Upper lobe of left lung (tissue), 6 donors: ENCODE measurements around the gene SMYD3. TPM values are rescaled to one million over a fixed set of nuclear protein-coding genes. Genes with fewer than 3 reads are reported as not detected.

ENCODE experiments used
- ATAC-seq, 2 donors: fragments of 200-7000 bp; cut with Tn5 transposase; one replicate each; pipeline ENCODE4 v1.9.1; 2022; ENCODE audit warnings: mild to moderate bottlenecking in 2 of 2, moderate library complexity in 2 of 2; ENCODE audit not compliant: low FRiP score in 2 of 2
- DNase-seq, 2 donors: peaks; one replicate each; pipeline ENCODE4 v3.0.0-alpha.2; 2019 to 2020
- H3K27ac ChIP-seq, 4 donors: fragments of 200-600 bp; sonication (generic); one replicate each; pipeline ENCODE4 v1.5.1; 2016 to 2019
- H3K27me3 ChIP-seq, 4 donors: fragments of 200-600 bp; sonication (generic); one replicate each; pipeline ENCODE4 v1.5.1; 2017 to 2019
- H3K36me3 ChIP-seq, 4 donors: fragments of 200-600 bp; sonication (generic); one replicate each; pipeline ENCODE4 v1.5.1; 2016 to 2019
- H3K4me1 ChIP-seq, 4 donors: fragments of 200-600 bp; sonication (generic); one replicate each; pipeline ENCODE4 v1.5.1; 2018 to 2019
- H3K4me3 ChIP-seq, 4 donors: fragments of 200-600 bp; sonication (generic); one replicate each; pipeline ENCODE4 v1.5.1; 2017 to 2019; ENCODE audit warnings: mild to moderate bottlenecking in 2 of 4, moderate library complexity in 1 of 4
- H3K9me3 ChIP-seq, 4 donors: fragments of 200-600 bp; sonication (generic); one replicate each; pipeline ENCODE4 v1.5.1; 2018 to 2019
- CTCF ChIP-seq, 6 experiments: fragments of 450-650 bp in 4 of 6; fragments of 200-600 bp in 2 of 6; sonication (generic) in 2 of 6; IDR thresholded peaks; one replicate each; pipeline ENCODE4 v1.5.1; 2016 to 2019; ENCODE audit warnings: antibody characterized with exemption in 6 of 6
- EP300 ChIP-seq, 4 donors: sonication (generic); formaldehyde crosslinking; IDR thresholded peaks; one replicate each; pipeline ENCODE4 v1.5.1; 2017; ENCODE audit warnings: antibody characterized with exemption in 4 of 4, control low read depth in 2 of 4
- POLR2A ChIP-seq, 4 donors: fragments of 450-650 bp; IDR thresholded peaks; one replicate each; pipeline ENCODE4 v1.5.1; 2016 to 2017; ENCODE audit warnings: antibody characterized with exemption in 4 of 4, mild to moderate bottlenecking in 2 of 4
- POLR2AphosphoS5 ChIP-seq, 2 donors: sonication (generic); formaldehyde crosslinking; IDR thresholded peaks; one replicate each; pipeline ENCODE4 v1.5.1; 2017; ENCODE audit warnings: antibody characterized with exemption in 2 of 2
- WGBS, 2 donors: methylation state at CpG; one replicate each; pipeline ENCODE4 v1.1.5; 2017 to 2018; 5-methylcytosine and 5-hydroxymethylcytosine counted together
- total RNA-seq, 6 donors: library from RNA; depleted of rRNA in 4 of 6; stranded (reverse); fragments of >200 nt in 4 of 6; gene quantifications; one replicate each; pipeline versions ENCODE4 v1.1.0 to v1.2.1, GENCODE V29; 2016 to 2021
- donor health status: DM: no; HTN: no; CAD: no; lungs with moderate emphysema.
- donor health status: DM: no; HTN: yes; CAD: no; lungs with severe emphysema.

SMYD3 gene
- total RNA-seq, 6 donors from 2014 or later: 22.7 to 109 (median 34.0) TPM

GRCh38 chr1:245926888-245927287, 580.2 kb downstream of the SMYD3 start:
- TF ChIP-seq POLR2A (IDR thresholded peaks at IDR 0.05) (no peak), CTCF (IDR thresholded peaks at IDR 0.05) (no peak), POLR2AphosphoS5 (IDR thresholded peaks at IDR 0.05) (no peak), EP300 (IDR thresholded peaks at IDR 0.05) (no peak)
- DNase-seq (no peak), ATAC-seq (no peak)
- Histone ChIP-seq H3K9me3 (no peaks in the 10 kb centered on the region), H3K4me1 (no peaks in the 10 kb centered on the region), H3K4me3 (no peak overlapping the region), H3K27ac (no peak overlapping the region), H3K36me3 (peaks cover 0 to 4% (median 0%) of the 10 kb centered on the region in 4 donors), H3K27me3 (no peaks in the 10 kb centered on the region)
- WGBS, 2 donors: 92 to 96% methylated on average over 3 of the region's 3 CpGs

GRCh38 chr1:245923215-245923614, 583.9 kb downstream of the SMYD3 start:
- no peaks in the 10 kb centered on the region for H3K4me1 ChIP-seq
- DNase-seq: no peak
- 87 to 90% methylated on average over 7 of the region's 7 CpGs for WGBS, 2 donors

GRCh38 chr1:245921417-245921816, 585.7 kb downstream of the SMYD3 start:
- no peak for DNase-seq
- no peak for ATAC-seq
- Histone ChIP-seq H3K4me3 (no peak overlapping the region), H3K27me3 (no peaks in the 10 kb centered on the region), H3K36me3 (peaks cover 0 to 4% (median 0%) of the 10 kb centered on the region in 4 donors), H3K27ac (no peak overlapping the region), H3K4me1 (no peaks in the 10 kb centered on the region), H3K9me3 (no peaks in the 10 kb centered on the region)
- WGBS, 2 donors: 74 to 97% methylated on average over 2 of the region's 2 CpGs
- TF ChIP-seq EP300 (IDR thresholded peaks at IDR 0.05): no peak
- no peak for TF ChIP-seq POLR2AphosphoS5 (IDR thresholded peaks at IDR 0.05)
- TF ChIP-seq POLR2A (IDR thresholded peaks at IDR 0.05): no peak
- no peak for TF ChIP-seq CTCF (IDR thresholded peaks at IDR 0.05)

More at GRCh38 chr1:245923215-245923614, 583.9 kb downstream of the SMYD3 start:
- Histone ChIP-seq H3K4me3 (no peak overlapping the region), H3K9me3 (no peaks in the 10 kb centered on the region), H3K27ac (no peak overlapping the region), H3K27me3 (no peaks in the 10 kb centered on the region), H3K36me3 (peaks cover 0 to 4% (median 0%) of the 10 kb centered on the region in 4 donors)
- no peak for ATAC-seq
- TF ChIP-seq POLR2AphosphoS5 (IDR thresholded peaks at IDR 0.05): no peak
- no peak for TF ChIP-seq CTCF (IDR thresholded peaks at IDR 0.05)
- TF ChIP-seq POLR2A (IDR thresholded peaks at IDR 0.05): no peak
- TF ChIP-seq EP300 (IDR thresholded peaks at IDR 0.05): no peak

GRCh38 chr1:245917403-245917802, 589.7 kb downstream of the SMYD3 start:
- Histone ChIP-seq H3K4me3 (no peak overlapping the region), H3K4me1 (no peaks in the 10 kb centered on the region), H3K27ac (no peak overlapping the region), H3K36me3 (no peaks in the 10 kb centered on the region), H3K9me3 (no peaks in the 10 kb centered on the region), H3K27me3 (no peaks in the 10 kb centered on the region)
- WGBS, 2 donors: 81 to 94% methylated on average over 6 of the region's 6 CpGs
- DNase-seq (no peak), ATAC-seq (no peak)
- TF ChIP-seq POLR2AphosphoS5 (IDR thresholded peaks at IDR 0.05): no peak
- no peak for TF ChIP-seq POLR2A (IDR thresholded peaks at IDR 0.05)
- TF ChIP-seq CTCF (IDR thresholded peaks at IDR 0.05): no peak
- TF ChIP-seq EP300 (IDR thresholded peaks at IDR 0.05): no peak

- no peak for DNase-seq
- no peaks in the 10 kb centered on the region for H3K4me1 ChIP-seq
- no peaks in the 10 kb centered on the region for H3K27me3 ChIP-seq
- no peaks in the 10 kb centered on the region for H3K36me3 ChIP-seq
- WGBS, 2 donors: 95 to 98% methylated on average over 2 of the region's 2 CpGs
- H3K9me3 ChIP-seq: no peaks in the 10 kb centered on the region
- ATAC-seq: no peak
- H3K4me3 ChIP-seq: no peak overlapping the region
- no peak overlapping the region for H3K27ac ChIP-seq
- no peak for TF ChIP-seq POLR2AphosphoS5 (IDR thresholded peaks at IDR 0.05)
- no peak for TF ChIP-seq CTCF (IDR thresholded peaks at IDR 0.05)
- no peak for TF ChIP-seq EP300 (IDR thresholded peaks at IDR 0.05)
- no peak for TF ChIP-seq POLR2A (IDR thresholded peaks at IDR 0.05)
Measured at GRCh38 chr1:245915841-245916240, 591.2 kb downstream of the SMYD3 start.
